GM12872 (cell line): Measurements from ENCODE around the gene KYAT1.

Source experiments
- CTCF ChIP-seq: IDR thresholded peaks from 3 replicates; pipeline ENCODE4 v1.5.1; 2011; ENCODE audit warnings: low read depth, mild to moderate bottlenecking, low read length, moderate library complexity; ENCODE audit not compliant: insufficient read depth

The KYAT1 gene

DNA sequence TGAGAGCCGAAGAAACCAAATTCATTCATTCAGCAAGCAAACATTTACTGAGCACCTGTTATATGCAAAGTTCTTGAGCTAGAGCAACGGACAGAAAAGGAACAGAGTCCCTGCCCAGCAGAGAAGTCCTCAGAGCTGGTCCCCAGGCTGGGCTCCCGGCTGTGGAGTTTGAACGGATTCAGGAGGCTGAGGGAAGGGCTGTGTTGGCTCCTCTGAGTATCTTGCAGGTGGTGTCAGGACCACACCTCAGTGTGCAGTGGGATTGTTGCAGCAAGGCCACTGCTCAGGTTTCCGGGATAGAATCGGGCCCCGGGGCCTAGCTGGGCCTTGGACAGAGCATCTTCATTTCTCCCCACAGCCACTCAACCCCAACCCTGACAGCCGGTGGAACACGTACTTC is 89.6 kb downstream of the KYAT1 start:
- TF ChIP-seq CTCF, result no peak

DNA sequence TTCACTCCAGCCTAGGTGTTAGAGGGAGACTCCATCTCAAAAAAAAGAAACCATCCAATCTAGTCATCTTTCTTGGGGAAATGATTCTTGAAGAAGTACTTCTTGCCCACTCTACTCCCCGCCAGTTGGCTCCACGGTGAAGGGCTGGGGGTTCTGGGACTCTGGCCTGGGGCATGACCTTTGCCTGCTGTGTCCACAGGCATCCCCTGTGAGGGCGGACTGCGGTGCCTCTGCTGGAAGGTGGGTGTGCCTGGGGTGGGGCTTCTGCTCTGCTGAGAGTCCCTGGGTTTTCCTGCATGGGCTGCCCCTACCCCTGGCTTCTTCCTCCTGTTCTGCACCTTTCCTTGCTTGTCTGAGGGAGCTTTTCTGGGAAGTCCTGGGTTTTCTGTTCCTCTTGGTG is 91.2 kb downstream of the KYAT1 start:
- no peak for TF ChIP-seq CTCF

- no peak for TF ChIP-seq CTCF
These were observed 93.3 kb downstream of the KYAT1 start for GRCh38 chr9:128788445-128788844.

DNA sequence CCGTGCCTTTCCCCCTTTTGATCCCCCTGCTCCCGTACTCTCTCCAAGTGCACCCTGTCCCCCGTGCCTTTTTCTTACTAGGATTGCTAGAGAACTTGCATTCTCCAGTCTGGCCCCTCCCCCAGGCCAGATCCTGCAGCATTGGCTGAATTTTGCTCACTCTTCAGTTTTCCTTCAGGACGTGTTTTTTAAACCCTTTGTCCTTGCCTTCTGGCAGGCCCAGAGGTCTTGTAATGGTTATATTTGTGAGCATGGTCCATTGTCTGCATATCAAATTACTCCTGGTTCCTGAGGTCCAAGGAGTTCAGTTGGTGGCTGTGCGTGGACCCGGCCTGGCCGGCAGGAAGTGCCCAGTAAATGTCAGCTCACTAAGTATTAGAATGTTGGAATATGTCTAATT is 94.1 kb downstream of the KYAT1 start:
- no peak for TF ChIP-seq CTCF

GRCh38 chr9:128786681-128787601 is 94.8 kb downstream of the KYAT1 start, which contains the start of gene TBC1D13:
Gene TBC1D13 (plus strand): TSS chr9:128787253. CDS start chr9:128787354, 101 bp downstream.
- no peak for TF ChIP-seq CTCF

GRCh38 chr9:128785427-128785826 is 96.3 kb downstream of the KYAT1 start:
- TF ChIP-seq CTCF, result no peak
